ENCODE measurements around the gene EMC8.

Gene EMC8

GRCh38 chr16:85755929-85756768 is 43.2 kb downstream of the EMC8 start:
- peaks cover 25% of the 10 kb centered on the region for H3K4me1 ChIP-seq (ENCODE audit: control insufficient read depth, insufficient read depth, low read length)
- no peaks in the 10 kb centered on the region for H3K36me3 ChIP-seq (ENCODE audit: control insufficient read depth in 2 of 2, insufficient read depth in 2 of 2, low read length in 2 of 2)
- H3K9me3 ChIP-seq (ENCODE audit: control insufficient read depth in 2 of 2, low read length in 2 of 2) = no peaks in the 10 kb centered on the region
- H3K27ac ChIP-seq (ENCODE audit: low read length) = no peak overlapping the region
- H3K4me3 ChIP-seq (ENCODE audit: low read length in 2 of 2) = no peak overlapping the region
- no peak overlapping the region for H3K9ac ChIP-seq (ENCODE audit: low read length in 2 of 2)
- peaks cover 0 to 3% of the 10 kb centered on the region in 2 donors for H3K27me3 ChIP-seq (ENCODE audit: control insufficient read depth in 1 of 2, insufficient read depth in 2 of 2, low read length in 2 of 2)

GRCh38 chr16:85754413-85754812 is 44.9 kb downstream of the EMC8 start:
- no peaks in the 10 kb centered on the region for H3K9me3 ChIP-seq (ENCODE audit: control insufficient read depth in 2 of 2, low read length in 2 of 2)
- H3K27ac ChIP-seq (ENCODE audit: low read length) = no peak overlapping the region
- H3K4me3 ChIP-seq (ENCODE audit: low read length in 2 of 2) = no peak overlapping the region
- H3K27me3 ChIP-seq (ENCODE audit: control insufficient read depth in 1 of 2, insufficient read depth in 2 of 2, low read length in 2 of 2) = peaks cover 0 to 7% of the 10 kb centered on the region in 2 donors
- H3K36me3 ChIP-seq (ENCODE audit: control insufficient read depth in 2 of 2, insufficient read depth in 2 of 2, low read length in 2 of 2) = no peaks in the 10 kb centered on the region
- H3K9ac ChIP-seq (ENCODE audit: low read length in 2 of 2) = no peak overlapping the region
- peaks cover 40% of the 10 kb centered on the region for H3K4me1 ChIP-seq (ENCODE audit: control insufficient read depth, insufficient read depth, low read length)

DNA sequence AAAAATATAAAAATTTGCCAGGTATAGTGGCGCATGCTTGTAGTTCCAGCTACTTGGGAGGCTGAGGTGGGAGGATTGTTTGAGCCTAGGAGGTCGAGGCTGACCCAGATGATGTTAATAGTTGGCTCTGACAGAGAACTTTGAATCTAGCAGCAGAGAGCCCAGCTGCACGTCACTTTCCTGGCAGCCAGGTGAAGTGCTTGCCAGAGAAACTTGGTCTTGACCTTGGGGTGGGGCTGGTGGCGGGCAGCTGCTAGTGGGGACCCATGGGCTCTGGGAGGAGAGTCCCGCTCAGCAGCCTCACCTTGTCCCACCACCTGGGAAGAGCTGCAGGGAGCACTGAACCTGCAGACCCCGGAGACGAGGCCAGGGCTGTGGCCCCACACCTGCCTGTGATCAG is 45.4 kb downstream of the EMC8 start:
- Histone ChIP-seq H3K27me3 (ENCODE audit: control insufficient read depth in 1 of 2, insufficient read depth in 2 of 2, low read length in 2 of 2) (peaks cover 0 to 7% of the 10 kb centered on the region in 2 donors), H3K27ac (ENCODE audit: low read length) (no peak overlapping the region), H3K4me3 (ENCODE audit: low read length in 2 of 2) (no peak overlapping the region)

DNA sequence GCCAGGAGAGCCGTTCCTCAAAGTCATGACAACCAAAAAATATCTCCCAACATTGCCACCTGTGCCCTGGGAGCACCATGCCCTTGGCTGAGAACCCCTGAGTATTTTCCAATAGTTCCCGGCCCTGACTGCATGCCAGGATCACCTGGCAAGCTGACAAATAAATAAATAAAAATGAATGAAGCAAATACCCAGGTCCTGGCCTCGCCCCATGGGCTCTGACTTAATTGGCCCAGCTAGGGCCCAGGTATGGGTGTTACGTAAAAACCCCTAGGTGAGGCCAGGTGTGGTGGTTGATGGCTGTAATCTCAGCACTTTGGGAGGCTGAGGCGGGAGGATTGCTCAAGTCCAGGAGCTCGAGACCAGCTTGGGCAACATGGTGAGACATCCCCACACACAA is 45.8 kb downstream of the EMC8 start:
- no peak overlapping the region for H3K9ac ChIP-seq (ENCODE audit: low read length in 2 of 2)
- H3K36me3 ChIP-seq (ENCODE audit: control insufficient read depth in 2 of 2, insufficient read depth in 2 of 2, low read length in 2 of 2) = no peaks in the 10 kb centered on the region
- peaks cover 0 to 7% of the 10 kb centered on the region in 2 donors for H3K27me3 ChIP-seq (ENCODE audit: control insufficient read depth in 1 of 2, insufficient read depth in 2 of 2, low read length in 2 of 2)
- H3K4me3 ChIP-seq (ENCODE audit: low read length in 2 of 2) = no peak overlapping the region
- no peak overlapping the region for H3K27ac ChIP-seq (ENCODE audit: low read length)
- H3K4me1 ChIP-seq (ENCODE audit: control insufficient read depth, insufficient read depth, low read length) = peaks cover 40% of the 10 kb centered on the region
- H3K9me3 ChIP-seq (ENCODE audit: control insufficient read depth in 2 of 2, low read length in 2 of 2) = no peaks in the 10 kb centered on the region

More for the DNA sequence above, 45.4 kb downstream of the EMC8 start:
- Histone ChIP-seq H3K36me3 (ENCODE audit: control insufficient read depth in 2 of 2, insufficient read depth in 2 of 2, low read length in 2 of 2) (no peaks in the 10 kb centered on the region), H3K9ac (ENCODE audit: low read length in 2 of 2) (no peak overlapping the region), H3K9me3 (ENCODE audit: control insufficient read depth in 2 of 2, low read length in 2 of 2) (no peaks in the 10 kb centered on the region), H3K4me1 (ENCODE audit: control insufficient read depth, insufficient read depth, low read length) (peaks cover 40% of the 10 kb centered on the region)

DNA sequence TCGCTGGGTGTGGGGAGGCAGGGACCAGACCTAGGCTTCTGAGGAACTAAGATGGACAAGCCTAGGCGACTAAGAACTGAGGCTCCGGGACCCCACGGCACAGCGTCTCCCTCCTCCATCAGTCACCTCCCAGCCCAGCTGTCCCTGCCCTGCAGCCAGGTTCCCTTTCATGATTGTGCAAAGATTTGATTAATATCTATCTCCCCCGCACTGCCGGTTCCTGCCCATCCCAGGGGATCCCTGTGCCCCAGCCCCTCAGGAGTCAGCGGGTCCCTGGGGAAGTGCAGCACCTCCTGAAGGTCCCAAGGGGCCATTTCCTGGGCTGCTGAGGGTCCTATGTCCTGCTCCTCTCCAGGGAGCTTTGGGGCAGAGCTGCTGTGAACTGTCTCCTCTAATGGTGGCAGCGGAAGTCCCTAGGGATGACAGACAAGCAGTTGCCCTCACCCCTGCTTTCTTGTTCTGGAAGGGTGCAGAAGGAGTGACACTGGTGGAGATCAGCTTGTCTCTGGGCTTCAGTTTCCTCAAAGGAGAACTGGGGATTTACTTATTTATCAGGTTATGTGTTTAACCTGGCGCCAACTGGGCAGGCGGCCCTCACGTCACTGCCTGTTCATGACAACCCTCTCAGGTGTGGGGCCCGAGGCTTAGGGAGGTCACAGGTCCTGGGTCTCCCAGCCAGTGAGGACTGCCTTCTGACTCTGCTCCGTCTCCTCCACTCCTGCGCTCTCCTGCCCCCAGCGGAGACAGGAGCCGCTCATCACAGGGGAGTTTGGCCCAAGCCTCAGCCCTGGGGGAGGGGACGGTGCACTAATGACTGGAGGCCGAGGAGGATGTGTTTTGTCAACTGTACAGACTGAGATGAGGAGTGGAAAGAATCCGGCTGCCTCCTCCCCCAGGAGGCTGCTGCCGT is 46.6 kb downstream of the EMC8 start:
- Histone ChIP-seq H3K27ac (ENCODE audit: low read length) (no peak overlapping the region), H3K9me3 (ENCODE audit: control insufficient read depth in 2 of 2, low read length in 2 of 2) (no peaks in the 10 kb centered on the region), H3K9ac (ENCODE audit: low read length in 2 of 2) (no peak overlapping the region), H3K4me3 (ENCODE audit: low read length in 2 of 2) (no peak overlapping the region), H3K27me3 (ENCODE audit: control insufficient read depth in 1 of 2, insufficient read depth in 2 of 2, low read length in 2 of 2) (peaks cover 0 to 7% of the 10 kb centered on the region in 2 donors), H3K4me1 (ENCODE audit: control insufficient read depth, insufficient read depth, low read length) (peaks cover 40% of the 10 kb centered on the region), H3K36me3 (ENCODE audit: control insufficient read depth in 2 of 2, insufficient read depth in 2 of 2, low read length in 2 of 2) (no peaks in the 10 kb centered on the region)

DNA sequence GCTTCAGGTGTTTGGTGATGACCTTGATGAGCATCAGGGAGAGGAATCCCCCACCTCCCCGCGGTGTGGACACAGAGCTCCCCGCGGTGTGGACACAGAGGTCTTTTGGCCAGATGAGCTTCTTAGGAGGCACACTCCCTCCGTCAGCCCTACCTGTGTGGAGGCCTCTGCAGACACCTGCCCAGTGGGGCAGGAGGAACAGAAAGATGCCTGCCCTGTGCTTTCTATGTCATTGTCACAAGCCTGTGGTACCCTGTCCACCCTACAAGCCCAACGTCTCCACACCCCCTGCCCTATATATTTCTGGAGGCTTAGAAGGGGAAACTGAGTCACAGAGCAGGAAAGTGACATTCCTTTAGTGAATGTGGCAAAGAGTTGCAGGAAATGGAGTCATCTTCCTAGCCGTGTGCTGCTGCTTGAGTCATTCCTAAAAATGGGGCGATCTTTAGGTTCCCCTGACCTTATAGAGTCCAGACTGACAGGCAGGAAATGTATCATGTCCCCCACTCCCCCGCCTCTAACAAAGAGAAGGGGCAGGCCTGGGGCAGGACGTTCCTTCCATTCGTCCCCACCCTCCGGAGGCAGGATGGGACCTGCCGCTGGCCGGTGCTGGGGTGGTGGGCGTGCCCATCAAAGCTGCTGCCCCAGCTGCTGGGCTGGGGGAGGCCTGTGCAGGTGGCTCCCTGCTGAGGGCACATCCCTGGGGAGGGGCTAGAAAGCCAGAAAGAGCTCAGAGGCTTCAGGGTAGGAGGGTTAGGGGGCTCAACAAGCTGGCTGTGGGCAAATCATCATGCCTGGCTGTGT is 47.4 kb downstream of the EMC8 start:
- Histone ChIP-seq H3K27ac (ENCODE audit: low read length) (no peak overlapping the region), H3K4me1 (ENCODE audit: control insufficient read depth, insufficient read depth, low read length) (peaks cover 40% of the 10 kb centered on the region), H3K27me3 (ENCODE audit: control insufficient read depth in 1 of 2, insufficient read depth in 2 of 2, low read length in 2 of 2) (peaks cover 0 to 7% of the 10 kb centered on the region in 2 donors), H3K36me3 (ENCODE audit: control insufficient read depth in 2 of 2, insufficient read depth in 2 of 2, low read length in 2 of 2) (no peaks in the 10 kb centered on the region), H3K9ac (ENCODE audit: low read length in 2 of 2) (no peak overlapping the region), H3K4me3 (ENCODE audit: low read length in 2 of 2) (no peak overlapping the region), H3K9me3 (ENCODE audit: control insufficient read depth in 2 of 2, low read length in 2 of 2) (no peaks in the 10 kb centered on the region)

DNA sequence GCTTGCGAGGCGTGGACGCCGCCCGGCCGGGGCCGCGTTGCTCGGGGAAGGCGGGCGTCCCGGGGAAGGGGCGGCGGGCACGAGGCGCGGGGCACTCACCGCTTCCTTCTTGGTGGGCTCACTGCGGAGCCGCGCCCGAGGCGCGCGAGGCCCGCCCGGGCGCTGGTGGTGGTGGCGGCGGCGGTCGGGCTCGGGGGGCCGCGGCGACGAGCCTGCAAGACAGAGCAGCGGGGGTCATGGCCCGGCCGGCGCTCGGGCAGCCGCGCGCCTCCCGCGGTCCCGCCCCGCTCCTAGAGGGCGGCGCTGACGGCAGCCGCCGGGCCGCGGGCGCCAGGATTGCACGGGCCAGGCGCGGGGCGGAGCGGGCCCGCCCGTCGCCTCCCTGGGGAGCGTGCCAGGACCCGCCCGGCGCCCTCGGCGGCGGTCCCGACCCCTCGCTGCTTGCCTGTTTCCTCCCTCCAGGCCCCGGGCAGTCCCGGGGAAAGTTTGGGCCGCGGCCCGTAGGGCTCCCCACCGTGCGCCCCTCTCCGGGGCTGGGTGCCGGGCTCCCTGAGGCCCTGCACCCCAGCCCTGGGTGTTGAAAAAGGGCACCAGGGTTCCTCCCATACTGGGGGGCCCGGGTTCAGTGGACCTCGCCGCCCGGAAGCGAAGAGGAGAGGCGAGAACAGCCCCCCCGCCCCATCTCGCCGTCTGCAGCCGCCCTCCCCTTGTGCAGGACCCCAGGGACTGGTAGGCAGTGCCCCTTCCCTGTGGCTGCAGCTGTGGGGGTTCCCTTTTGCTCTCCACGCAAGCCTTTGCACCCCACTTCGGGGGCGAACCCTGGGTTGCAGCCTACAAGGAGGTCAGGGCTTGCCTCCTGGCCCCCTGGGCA is 48.3 kb downstream of the EMC8 start, which contains the start of gene C16orf74:
TSS of gene C16orf74 (minus strand) at position 270 of the 871 bp plus-strand sequence. CDS start 15,879 bp downstream, outside the sequence.
- Histone ChIP-seq H3K9ac (ENCODE audit: low read length in 2 of 2) (peak within 1 kb of the TSS; percentile 21 to 33), H3K4me3 (ENCODE audit: low read length in 2 of 2) (peak within 1 kb of the TSS; percentile 63 to 69), H3K27ac (ENCODE audit: low read length) (no peak within 1 kb of the TSS), H3K27me3 (ENCODE audit: control insufficient read depth in 1 of 2, insufficient read depth in 2 of 2, low read length in 2 of 2) (peaks cover 0 to 7% of the 10 kb centered on the region in 2 donors), H3K4me1 (ENCODE audit: control insufficient read depth, insufficient read depth, low read length) (peaks cover 40% of the 10 kb centered on the region), H3K36me3 (ENCODE audit: control insufficient read depth in 2 of 2, insufficient read depth in 2 of 2, low read length in 2 of 2) (no peaks in the 10 kb centered on the region), H3K9me3 (ENCODE audit: control insufficient read depth in 2 of 2, low read length in 2 of 2) (no peaks in the 10 kb centered on the region)

DNA sequence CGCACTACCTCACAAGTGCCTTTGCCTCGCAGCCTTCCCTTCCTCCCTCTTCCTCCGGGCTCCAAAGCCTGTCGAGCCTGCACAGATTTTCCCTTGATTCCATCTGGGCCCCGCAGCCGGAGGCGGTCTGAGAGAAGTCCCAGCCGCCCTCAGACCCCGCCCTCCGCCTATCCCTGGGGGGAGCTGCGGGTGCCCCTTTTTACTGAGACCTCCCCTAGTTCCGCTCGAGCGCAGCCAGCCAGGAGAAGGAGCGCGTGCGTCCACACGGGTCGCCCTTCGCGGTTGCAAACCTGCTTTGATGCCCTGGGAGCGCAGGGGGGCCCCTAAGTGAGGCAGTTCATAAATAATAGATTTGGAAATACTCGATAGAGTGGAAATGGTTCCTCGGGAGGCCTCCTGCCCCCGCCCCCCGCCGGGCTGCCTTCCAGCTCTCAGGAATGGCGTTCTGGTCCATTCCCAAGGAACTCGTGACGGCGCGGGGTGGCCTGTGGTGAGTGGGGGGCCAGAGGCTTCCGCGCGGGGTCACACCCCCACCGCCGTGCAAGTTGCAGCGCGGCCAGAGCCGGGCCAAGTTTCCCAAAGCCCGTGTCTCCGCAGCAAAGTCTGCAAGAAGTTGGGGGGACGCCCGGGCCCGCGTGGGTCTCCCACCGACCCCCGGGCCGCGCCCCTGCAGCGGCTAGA is 49.1 kb downstream of the EMC8 start:
- no peak overlapping the region for H3K27ac ChIP-seq (ENCODE audit: low read length)
- H3K4me1 ChIP-seq (ENCODE audit: control insufficient read depth, insufficient read depth, low read length) = peaks cover 40% of the 10 kb centered on the region
- H3K9ac ChIP-seq (ENCODE audit: low read length in 2 of 2) = peak overlapping the region; percentile 21 to 33
- peaks cover 0 to 7% of the 10 kb centered on the region in 2 donors for H3K27me3 ChIP-seq (ENCODE audit: control insufficient read depth in 1 of 2, insufficient read depth in 2 of 2, low read length in 2 of 2)
- no peaks in the 10 kb centered on the region for H3K36me3 ChIP-seq (ENCODE audit: control insufficient read depth in 2 of 2, insufficient read depth in 2 of 2, low read length in 2 of 2)
- no peaks in the 10 kb centered on the region for H3K9me3 ChIP-seq (ENCODE audit: control insufficient read depth in 2 of 2, low read length in 2 of 2)
- peak overlapping the region; percentile 63 to 69 for H3K4me3 ChIP-seq (ENCODE audit: low read length in 2 of 2)

- no peaks in the 10 kb centered on the region for H3K36me3 ChIP-seq (ENCODE audit: control insufficient read depth in 2 of 2, insufficient read depth in 2 of 2, low read length in 2 of 2)
- H3K4me1 ChIP-seq (ENCODE audit: control insufficient read depth, insufficient read depth, low read length) = peaks cover 40% of the 10 kb centered on the region
- no peaks in the 10 kb centered on the region for H3K9me3 ChIP-seq (ENCODE audit: control insufficient read depth in 2 of 2, low read length in 2 of 2)
- H3K27me3 ChIP-seq (ENCODE audit: control insufficient read depth in 1 of 2, insufficient read depth in 2 of 2, low read length in 2 of 2) = peaks cover 0 to 7% of the 10 kb centered on the region in 2 donors
- H3K4me3 ChIP-seq (ENCODE audit: low read length in 2 of 2) = peak overlapping the region; percentile 63 to 69
- H3K27ac ChIP-seq (ENCODE audit: low read length) = no peak overlapping the region
- H3K9ac ChIP-seq (ENCODE audit: low read length in 2 of 2) = peak overlapping the region; percentile 21 to 33
Observed at GRCh38 chr16:85749771-85750145, 49.6 kb downstream of the EMC8 start.

All from stomach smooth muscle (tissue), 2 donors.